HepG2 (cell line): ENCODE results near the gene KCNMB2. TPM values are rescaled to one million over a fixed set of nuclear protein-coding genes. Genes with fewer than 3 reads are reported as not detected.

Experiments
- ATAC-seq: fragments of 200-7000 bp; cut with Tn5 transposase; 3 replicates; pipeline ENCODE4 v1.9.1; 2020; ENCODE audit warnings: mild to moderate bottlenecking, moderate library complexity
- BruUV-seq: library from RNA; stranded (reverse); fragments of 400-500 nt; replicated peaks from 2 replicates; lab custom pipeline; 2021; lab: Mats Ljungman, UMichigan
- CTCF ChIA-PET: fragments of 300-600 bp; formaldehyde crosslinking; extraction: SDS; loops from one replicate; lab custom pipeline; 2021; ENCODE audit warnings: low total read pairs, inconsistent platforms, low intra/inter-chr PET ratio; lab: Yijun Ruan, JAX
- POLR2A ChIA-PET: fragments of 350-600 bp; sonication (Branson Sonifier 250); formaldehyde crosslinking; loops from one replicate; lab custom pipeline; 2020; ENCODE audit warnings: antibody characterized with exemption, inconsistent platforms; lab: Yijun Ruan, JAX
- DNase-seq: peaks from one replicate; pipeline ENCODE4 v3.0.0-alpha.2; 2015; ENCODE audit warnings: low spot score
- FAIRE-seq: peaks from 3 replicates; lab custom pipeline; 2011; peaks lifted over from hg19 to GRCh38; lab: Jason Lieb, UNC
- H2AFZ ChIP-seq: one replicate; pipeline ENCODE4 v1.6.1; 2011; ENCODE audit warnings: low read length, inconsistent platforms
- H3K27ac ChIP-seq: fragments of 300-600 bp; 3 replicates; pipeline ENCODE4 v1.8.0; 2011; ENCODE audit warnings: mixed run types, mild to moderate bottlenecking, mixed read lengths, low read length, inconsistent platforms; ENCODE audit not compliant: insufficient read depth; ENCODE audit errors: extremely low read length
- H3K27me3 ChIP-seq, 2 experiments: fragments of 200-600 bp in 1 of 2; 2 replicates in 1 of 2; 3 replicates in 1 of 2; pipeline versions ENCODE4 v1.6.0 to v1.8.0; 2011; ENCODE audit warnings: low read length in 2 of 2, mild to moderate bottlenecking in 2 of 2, moderate library complexity in 2 of 2, inconsistent platforms in 1 of 2; ENCODE audit not compliant: insufficient read depth in 2 of 2, control insufficient read depth in 1 of 2
- H3K36me3 ChIP-seq, 2 experiments: fragments of 200-600 bp in 1 of 2; replicated peaks in 1 of 2; 2 replicates in 1 of 2; 3 replicates in 1 of 2; pipeline versions ENCODE4 v1.5.1 to v1.8.0; 2011; ENCODE audit warnings: low read length in 2 of 2, inconsistent platforms in 1 of 2; ENCODE audit not compliant: insufficient read depth in 2 of 2, control insufficient read depth in 1 of 2
- H3K4me1 ChIP-seq: 2 replicates; pipeline ENCODE4 v1.5.1; 2012; ENCODE audit warnings: low read length, inconsistent platforms; ENCODE audit not compliant: insufficient read depth
- H3K4me2 ChIP-seq: 2 replicates; pipeline ENCODE4 v1.6.0; 2011; ENCODE audit warnings: low read depth, low read length, inconsistent platforms
- H3K4me3 ChIP-seq, 3 experiments: fragments of 200-600 bp in 1 of 3; sonication (generic), shearing (Covaris generic) in 1 of 3; replicated peaks in 1 of 3; 2 replicates each; pipeline ENCODE4 v1.5.1; 2011 to 2016; ENCODE audit warnings: low read length in 3 of 3, inconsistent platforms in 2 of 3, low read depth in 2 of 3, mild to moderate bottlenecking in 2 of 3, control low read depth in 1 of 3, mixed read lengths in 1 of 3; ENCODE audit not compliant: insufficient read depth in 1 of 3
- H3K79me2 ChIP-seq: one replicate; pipeline ENCODE4 v1.6.1; 2011; ENCODE audit warnings: low read length, inconsistent platforms; ENCODE audit not compliant: insufficient read depth
- H3K9ac ChIP-seq: 2 replicates; pipeline ENCODE4 v1.6.0; 2011; ENCODE audit warnings: mild to moderate bottlenecking, low read depth, low read length, inconsistent platforms; ENCODE audit not compliant: insufficient read depth
- H3K9me3 ChIP-seq: 2 replicates; pipeline ENCODE4 v1.5.1; 2012; ENCODE audit warnings: mild to moderate bottlenecking, low read length
- H4K20me1 ChIP-seq: 2 replicates; pipeline ENCODE4 v1.6.0; 2011; ENCODE audit warnings: inconsistent platforms, mild to moderate bottlenecking, low read length, moderate library complexity; ENCODE audit not compliant: insufficient read depth
- CHCHD3 ChIP-seq: sonication (generic); formaldehyde crosslinking; IDR thresholded peaks from 2 replicates; pipeline ENCODE4 v1.8.0; 2022; ENCODE audit warnings: mild to moderate bottlenecking, missing genetic modification reagents, moderate library complexity
- FOXO1 ChIP-seq: sonication (generic); formaldehyde crosslinking; IDR thresholded peaks from 2 replicates; pipeline ENCODE4 v1.4.0; 2020; ENCODE audit warnings: missing genetic modification reagents
- GFI1 ChIP-seq: sonication (generic); formaldehyde crosslinking; IDR thresholded peaks from 2 replicates; pipeline ENCODE4 v1.5.0; 2020; ENCODE audit warnings: missing genetic modification reagents, mild to moderate bottlenecking, borderline replicate concordance
- HHEX ChIP-seq: IDR thresholded peaks from 2 replicates; pipeline ENCODE4 v1.6.1; 2016; ENCODE audit warnings: control low read depth
- MAFK ChIP-seq, 2 experiments: IDR thresholded peaks in 1 of 2; conservative IDR thresholded peaks in 1 of 2; 2 replicates each; pipeline ENCODE4 v1.6.1; 2011; ENCODE audit warnings: improper control_type of control experiment in 2 of 2, low read length in 2 of 2
- MBNL3 ChIP-seq: fragments of 250-450 bp; sonication (Bioruptor Pico); conservative IDR thresholded peaks from 2 replicates; pipeline ENCODE4 v1.8.0; 2022; ENCODE audit warnings: mild to moderate bottlenecking, inconsistent platforms
- MTA1 ChIP-seq: sonication (generic); formaldehyde crosslinking; IDR thresholded peaks from 2 replicates; pipeline ENCODE4 v1.4.0; 2020; ENCODE audit warnings: missing genetic modification reagents, mild to moderate bottlenecking, borderline replicate concordance
- NFIB ChIP-seq: sonication (generic); formaldehyde crosslinking; IDR thresholded peaks from 2 replicates; pipeline ENCODE4 v1.9.0; 2021; ENCODE audit warnings: missing genetic modification reagents, mild to moderate bottlenecking, borderline replicate concordance
- RARG ChIP-seq: sonication (generic); formaldehyde crosslinking; IDR thresholded peaks from 2 replicates; pipeline ENCODE4 v1.4.0; 2020; ENCODE audit warnings: low read depth, mild to moderate bottlenecking, missing genetic modification reagents
- SCMH1 ChIP-seq: sonication (generic); formaldehyde crosslinking; IDR thresholded peaks from 2 replicates; pipeline ENCODE4 v1.9.0; 2021; ENCODE audit warnings: missing genetic modification reagents, mild to moderate bottlenecking, borderline replicate concordance
- TP53 ChIP-seq: sonication (generic); formaldehyde crosslinking; conservative IDR thresholded peaks from 2 replicates; pipeline ENCODE4 v1.4.0; 2020; ENCODE audit warnings: missing genetic modification reagents
- ZBTB21 ChIP-seq: sonication (generic); formaldehyde crosslinking; IDR thresholded peaks from 2 replicates; pipeline ENCODE4 v1.4.0; 2020; ENCODE audit warnings: missing genetic modification reagents
- ZFP36L1 ChIP-seq: sonication (generic); formaldehyde crosslinking; IDR thresholded peaks from 2 replicates; pipeline ENCODE4 v1.8.0; 2022; ENCODE audit warnings: mild to moderate bottlenecking, missing genetic modification reagents, moderate library complexity
- ZFP37 ChIP-seq: sonication (generic); formaldehyde crosslinking; IDR thresholded peaks from 2 replicates; pipeline ENCODE4 v1.4.0; 2020; ENCODE audit warnings: missing genetic modification reagents, borderline replicate concordance
- ZNF136 ChIP-seq: sonication (generic); formaldehyde crosslinking; IDR thresholded peaks from 2 replicates; pipeline ENCODE4 v1.8.1; 2022; ENCODE audit warnings: low read depth, mild to moderate bottlenecking, moderate library complexity, missing genetic modification reagents
- in situ Hi-C: cut with HindIII; loops from 2 replicates; pipeline ENCODE4 v1.10.0; 2017; ENCODE audit warnings: low pct_unique_long_range_greater_than_20kb; ENCODE audit not compliant: extremely low pct_ligation_motif_present
- intact Hi-C: fragments of 100-400 bp; cut with micrococcal nuclease; formaldehyde crosslinking; loops from one replicate; pipeline ENCODE4 v1.10.0; 2022; ENCODE audit not compliant: unreplicated experiment
- polyA plus RNA-seq, 8 experiments: library from polyadenylated mRNA; depleted of rRNA in 3 of 8; stranded (reverse) in 7 of 8; unstranded in 1 of 8; fragments of >200 nt; fragmentation: Illumina TruSeq in 4 of 8; extraction: Trizol in 4 of 8; gene quantifications; 2 replicates each; pipeline versions ENCODE4 v1.2.1 to v1.2.3, GENCODE V29; 2011 to 2016; ENCODE audit warnings: low read depth in 4 of 8, missing spikeins in 1 of 8, mixed read lengths in 1 of 8; ENCODE audit not compliant: insufficient read depth in 1 of 8
- total RNA-seq, 5 experiments: library from RNA; depleted of rRNA; stranded (reverse); fragments of >200 nt; fragmentation: Illumina TruSeq; extraction: Trizol; gene quantifications; 2 replicates each; pipeline ENCODE4 v1.2.3, GENCODE V29; 2016; ENCODE audit warnings: low read depth in 1 of 5
- TF ChIP-seq, protein P1 (sequence below): sonication (generic); formaldehyde crosslinking; IDR thresholded peaks from 2 replicates; pipeline ENCODE4 v1.8.0; 2022; ENCODE audit warnings: mild to moderate bottlenecking, missing genetic modification reagents, borderline replicate concordance
- TF ChIP-seq, protein P2 (sequence below): sonication (generic); IDR thresholded peaks from 2 replicates; pipeline ENCODE4 v1.6.1; 2016; ENCODE audit warnings: low read depth, borderline replicate concordance

KCNMB2 gene
- total and polyA plus RNA-seq, 2 of the 13 experiments (the other 11 are each of a cell fraction or from before 2014, with no cell fraction given) = not detected

DNA sequence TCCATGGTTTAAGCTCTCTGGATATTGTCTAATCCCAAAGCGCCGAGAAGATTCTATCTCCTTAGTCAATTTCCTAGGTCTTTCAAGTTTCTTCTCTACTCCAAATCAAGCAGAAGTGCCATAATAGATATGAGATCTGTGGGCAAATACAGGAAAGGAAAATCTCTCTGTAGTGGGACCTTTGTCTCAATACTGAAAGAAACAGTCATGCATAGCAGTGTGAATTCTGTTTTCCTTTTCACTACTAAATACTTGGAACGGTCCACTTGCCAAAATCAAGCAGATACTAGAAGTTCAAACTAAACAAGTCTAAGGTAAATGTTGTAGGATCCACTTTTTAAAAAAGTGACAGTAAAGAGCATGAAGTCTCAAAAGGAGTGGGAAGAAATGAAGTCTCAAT is 298.8 kb downstream of the KCNMB2 start (continued):
- TF ChIP-seq GFI1 (no peak), MAFK (conservative IDR thresholded peaks at IDR 0.05 in 1 of 2, IDR thresholded peaks at IDR 0.05 in 1 of 2; ENCODE audit: low read length in 2 of 2) (no peak), ZNF136 (CRISPR knock-in tag) (no peak), HHEX (no peak), ZBTB21 (CRISPR knock-in tag) (no peak), ZFP37 (CRISPR knock-in tag) (no peak), RARG (CRISPR knock-in tag) (no peak), NFIB (CRISPR knock-in tag) (no peak)
- TF ChIP-seq, protein P1, sequence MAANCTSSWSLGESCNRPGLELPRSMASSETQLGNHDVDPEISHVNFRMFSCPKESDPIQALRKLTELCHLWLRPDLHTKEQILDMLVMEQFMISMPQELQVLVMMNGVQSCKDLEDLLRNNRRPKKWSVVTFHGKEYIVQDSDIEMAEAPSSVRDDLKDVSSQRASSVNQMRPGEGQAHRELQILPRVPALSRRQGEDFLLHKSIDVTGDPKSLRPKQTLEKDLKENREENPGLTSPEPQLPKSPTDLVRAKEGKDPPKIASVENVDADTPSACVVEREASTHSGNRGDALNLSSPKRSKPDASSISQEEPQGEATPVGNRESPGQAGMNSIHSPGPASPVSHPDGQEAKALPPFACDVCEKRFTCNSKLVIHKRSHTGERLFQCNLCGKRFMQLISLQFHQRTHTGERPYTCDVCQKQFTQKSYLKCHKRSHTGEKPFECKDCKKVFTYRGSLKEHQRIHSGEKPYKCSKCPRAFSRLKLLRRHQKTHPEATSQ = no peak

DNA sequence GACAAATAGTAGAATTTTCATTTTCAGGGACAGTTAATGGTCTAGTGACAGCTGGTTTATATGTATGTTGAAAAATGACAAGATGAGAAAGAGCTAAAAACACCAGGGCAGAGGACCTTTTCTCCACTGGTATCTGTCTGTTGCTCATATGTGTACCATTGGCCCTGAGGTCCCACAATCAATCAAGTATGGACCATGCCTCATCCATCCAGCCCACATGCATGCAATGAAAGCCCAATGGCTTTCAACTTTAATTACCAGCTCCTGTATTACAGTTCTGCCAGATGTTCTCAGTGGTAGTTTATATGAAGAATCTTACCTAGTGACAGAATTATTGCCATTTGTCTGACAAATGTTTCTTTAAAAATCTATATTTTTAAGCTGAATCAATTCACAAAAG is 301.3 kb downstream of the KCNMB2 start:
- H3K4me1 ChIP-seq = no peaks in the 10 kb centered on the region
- in situ Hi-C loops (no loop called here), intact Hi-C loops (no loop called here)
- no peaks in the 10 kb centered on the region for H3K27me3 ChIP-seq
- H3K36me3 ChIP-seq = no peaks in the 10 kb centered on the region
- ChIA-PET CTCF (no interaction called here), POLR2A (no interaction called here)
- no peak for FAIRE-seq
- TF ChIP-seq ZFP36L1 (no peak), FOXO1 (CRISPR knock-in tag) (no peak), MBNL3 (CRISPR knock-in tag) (no peak), TP53 (CRISPR knock-in tag) (no peak), MTA1 (CRISPR knock-in tag) (no peak), CHCHD3 (CRISPR knock-in tag) (no peak), SCMH1 (CRISPR knock-in tag) (no peak)
- TF ChIP-seq, protein P2, sequence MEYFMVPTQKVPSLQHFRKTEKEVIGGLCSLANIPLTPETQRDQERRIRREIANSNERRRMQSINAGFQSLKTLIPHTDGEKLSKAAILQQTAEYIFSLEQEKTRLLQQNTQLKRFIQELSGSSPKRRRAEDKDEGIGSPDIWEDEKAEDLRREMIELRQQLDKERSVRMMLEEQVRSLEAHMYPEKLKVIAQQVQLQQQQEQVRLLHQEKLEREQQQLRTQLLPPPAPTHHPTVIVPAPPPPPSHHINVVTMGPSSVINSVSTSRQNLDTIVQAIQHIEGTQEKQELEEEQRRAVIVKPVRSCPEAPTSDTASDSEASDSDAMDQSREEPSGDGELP = no peak
- H3K27ac ChIP-seq = no peak overlapping the region
- DNase-seq = no peak
- no peak overlapping the region for H3K4me2 ChIP-seq
- BruUV-seq = no TSS peak
- H3K9ac ChIP-seq = no peak overlapping the region
- no peak for ATAC-seq
- H3K4me3 ChIP-seq = no peak overlapping the region
- H2AFZ ChIP-seq = no peak overlapping the region
- H3K79me2 ChIP-seq = no peaks in the 10 kb centered on the region
- no peaks in the 10 kb centered on the region for H3K9me3 ChIP-seq
- no peaks in the 10 kb centered on the region for H4K20me1 ChIP-seq
